H1 (cell line): ENCODE measurements around the gene TBCD. TPM values are rescaled to one million over a fixed set of nuclear protein-coding genes. Genes with fewer than 3 reads are reported as not detected.

ENCODE experiments used
- CBX8 ChIP-seq: fragments of 300-800, 300-1000 bp; sonication (generic); IDR thresholded peaks from 2 replicates; pipeline ENCODE4 v1.7.1; 2016; ENCODE audit warnings: low read depth, low read length, borderline replicate concordance
- CEBPB ChIP-seq: IDR thresholded peaks from 2 replicates; pipeline ENCODE4 v1.6.1; 2012; ENCODE audit warnings: low read depth, low read length
- CHD2 ChIP-seq: IDR thresholded peaks from 2 replicates; pipeline ENCODE4 v1.6.1; 2012; ENCODE audit warnings: low read length, improper control_type of control experiment
- CHD7 ChIP-seq: fragments of 300-600 bp; sonication (generic); IDR thresholded peaks from 2 replicates; pipeline ENCODE4 v1.7.1; 2012; ENCODE audit warnings: low read length, moderate library complexity, mild to moderate bottlenecking, inconsistent platforms; ENCODE audit not compliant: insufficient replicate concordance
- GABPA ChIP-seq: IDR thresholded peaks from 2 replicates; pipeline ENCODE4 v1.6.1; 2011; ENCODE audit warnings: mild to moderate bottlenecking, low read length, moderate library complexity, borderline replicate concordance; ENCODE audit not compliant: insufficient read depth
- HDAC2 ChIP-seq, 2 experiments: fragments of 300-600 bp in 1 of 2; sonication (generic) in 1 of 2; IDR thresholded peaks; 2 replicates each; pipeline ENCODE4 v1.6.1; 2011 to 2012; ENCODE audit warnings: low read depth in 2 of 2, low read length in 2 of 2, mild to moderate bottlenecking in 2 of 2, moderate library complexity in 2 of 2, borderline replicate concordance in 1 of 2, inconsistent platforms in 1 of 2
- MAX ChIP-seq: IDR thresholded peaks from 2 replicates; pipeline ENCODE4 v1.6.1; 2012; ENCODE audit warnings: inconsistent platforms
- POU5F1 ChIP-seq: IDR thresholded peaks from 2 replicates; pipeline ENCODE4 v1.6.1; 2011; ENCODE audit warnings: low read depth, mild to moderate bottlenecking, low read length, moderate library complexity
- SRF ChIP-seq: IDR thresholded peaks from 2 replicates; pipeline ENCODE4 v1.6.1; 2011; ENCODE audit warnings: mild to moderate bottlenecking, low read depth, low read length, moderate library complexity
- TAF7 ChIP-seq: optimal IDR thresholded peaks from 2 replicates; pipeline ENCODE3; 2011; ENCODE audit warnings: low read depth, mild to moderate bottlenecking, inconsistent platforms, low read length, moderate library complexity, borderline replicate concordance
- TBP ChIP-seq: IDR thresholded peaks from 2 replicates; pipeline ENCODE4 v1.6.1; 2011; ENCODE audit warnings: low read depth, low read length, improper control_type of control experiment
- polyA plus RNA-seq, 7 experiments: library from polyadenylated mRNA; depleted of rRNA in 3 of 7; stranded (reverse) in 5 of 7; unstranded in 2 of 7; fragments of >200 nt in 5 of 7; fragments of 200-250 nt in 2 of 7; gene quantifications; 1 replicate in 5 of 7; 2 replicates in 1 of 7; 4 replicates in 1 of 7; pipeline versions ENCODE4 v1.2.1 to v1.2.3, GENCODE V29; 2011 to 2013; ENCODE audit warnings: missing spikeins in 2 of 7, mixed read lengths in 2 of 7
- total RNA-seq: library from RNA; stranded (reverse); fragmentation: NEBNext Ultra II Directional; extraction: Animal tissue kit (Norgen Biotek cat#: 25700); gene quantifications from 2 replicates; pipeline ENCODE4 v1.2.1, GENCODE V29; 2021

The TBCD gene
- total and polyA plus RNA-seq, 2 of the 8 experiments (the other 6 are each of a cell fraction or from before 2014, with no cell fraction given), result 118 to 162 TPM

DNA sequence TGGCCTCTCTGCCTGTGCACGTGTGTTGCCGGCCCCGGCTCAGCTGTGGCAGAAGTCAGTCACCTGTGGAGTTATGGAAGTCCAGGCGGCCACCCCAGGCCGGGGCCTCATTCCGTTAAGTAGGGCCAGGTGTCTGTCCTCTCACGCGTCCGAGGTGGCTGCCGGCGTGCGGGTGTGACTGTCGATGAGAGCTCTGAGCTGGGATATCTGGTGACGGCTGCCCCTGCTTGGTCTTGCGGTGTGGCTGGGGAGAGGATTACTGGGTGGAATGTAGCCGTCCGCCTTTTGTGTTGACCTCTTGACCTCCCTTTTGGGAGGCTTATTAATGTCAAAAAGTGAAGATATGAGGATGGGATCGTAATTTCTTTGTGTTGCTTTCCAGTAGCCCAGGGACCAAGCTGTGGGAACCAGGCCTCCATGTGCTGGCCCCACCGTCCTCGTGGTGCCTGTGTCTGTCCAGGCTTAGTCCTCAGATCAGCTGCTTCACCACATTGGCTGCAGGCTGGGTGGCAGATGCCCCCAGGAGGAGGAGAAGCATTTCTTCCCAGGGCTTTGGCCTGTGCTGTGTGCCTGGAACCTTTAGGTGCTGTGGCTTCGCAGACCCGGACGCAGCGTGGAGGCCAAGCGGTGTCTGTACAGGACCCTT is 111.0 kb downstream of the TBCD start (continued):
- TF ChIP-seq CHD7 (no peak), TAF7 (no peak), CBX8 (no peak), POU5F1 (no peak), GABPA (no peak), CEBPB (no peak), MAX (no peak), SRF (no peak), TBP (no peak), HDAC2 (IDR thresholded peaks at IDR 0.05; ENCODE audit: borderline replicate concordance in 1 of 2, low read depth in 2 of 2, low read length in 2 of 2) (no peak), CHD2 (no peak)
